Inflammatory macrophage treated with lipopolysaccharide for 1 hour (primary cell): ENCODE data around the gene SPRN.
"Not testable (repeated sequence)": the region's sequence is repeated elsewhere in the genome, so short reads cannot be mapped to it uniquely, and the experiment has no call there.

ENCODE experiments used
- DNase-seq, 2 donors: peaks; one replicate each; pipeline ENCODE4 v3.0.0-alpha.2; 2020 to 2022

The SPRN gene

DNA sequence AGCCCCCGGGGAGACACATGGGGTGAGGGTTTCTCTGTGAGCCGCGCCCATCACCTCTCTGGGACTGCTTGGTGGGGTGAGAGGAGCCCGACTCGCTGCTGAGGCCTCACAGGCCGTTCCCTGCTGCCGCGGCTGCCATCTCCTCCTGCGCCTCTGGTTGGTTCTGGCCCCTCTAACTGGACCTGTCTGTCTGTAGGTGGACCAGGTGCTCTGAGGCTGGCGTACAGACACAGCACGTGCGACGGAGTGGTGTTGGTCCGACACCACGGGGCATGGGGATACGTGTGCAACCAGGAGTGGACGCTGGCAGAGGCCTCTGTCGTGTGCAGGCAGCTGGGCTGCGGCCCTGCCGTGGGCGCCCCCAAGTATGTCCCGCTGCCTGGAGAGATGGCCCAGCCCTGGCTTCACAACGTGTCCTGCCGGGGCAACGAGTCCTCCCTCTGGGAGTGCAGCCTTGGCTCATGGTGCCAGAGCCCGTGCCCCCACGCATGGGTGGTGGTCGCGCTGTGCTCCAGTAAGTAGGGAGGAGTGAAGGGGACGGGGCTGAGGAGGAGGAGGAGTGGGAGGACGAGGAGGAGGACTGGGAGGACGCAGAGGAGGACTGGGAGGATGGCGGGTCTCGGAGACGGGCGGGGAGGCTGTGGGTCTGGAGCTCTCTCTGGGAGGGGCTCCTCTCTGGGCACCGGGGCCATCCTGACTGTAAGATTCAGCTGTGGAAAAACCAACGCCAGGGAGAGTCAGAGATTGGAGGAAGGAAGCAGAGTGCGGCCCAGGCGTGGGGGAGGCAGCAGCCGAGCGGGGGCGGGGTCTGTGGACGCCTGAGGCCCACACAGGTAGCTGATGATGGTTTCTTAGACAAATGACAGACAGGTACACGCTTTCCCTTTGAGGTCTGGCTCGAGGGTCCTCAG lies 31.9 kb upstream of the SPRN start:
- DNase-seq = no peak

DNA sequence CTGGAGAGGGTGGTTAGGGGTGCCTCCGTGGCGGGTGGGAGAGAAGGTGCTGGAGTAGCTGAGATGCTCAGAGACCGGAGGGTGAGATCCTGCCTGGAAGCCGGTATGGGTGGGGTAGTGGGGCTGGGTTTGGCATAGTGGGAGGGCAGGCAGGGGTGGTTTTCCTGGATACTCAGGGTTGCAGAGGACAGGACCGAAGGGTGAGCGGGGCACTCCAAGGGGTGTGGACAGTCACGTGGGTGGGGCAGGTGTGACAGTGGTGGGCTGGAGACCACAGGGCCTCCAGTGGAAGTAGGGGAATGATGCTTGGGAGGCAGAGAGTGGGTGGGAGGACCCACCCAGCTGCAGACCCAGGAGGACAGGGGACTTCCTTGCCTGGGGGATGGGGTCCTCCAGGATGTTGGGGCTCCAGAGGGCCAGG lies 31.2 kb upstream of the SPRN start:
- DNase-seq = no peak

DNA sequence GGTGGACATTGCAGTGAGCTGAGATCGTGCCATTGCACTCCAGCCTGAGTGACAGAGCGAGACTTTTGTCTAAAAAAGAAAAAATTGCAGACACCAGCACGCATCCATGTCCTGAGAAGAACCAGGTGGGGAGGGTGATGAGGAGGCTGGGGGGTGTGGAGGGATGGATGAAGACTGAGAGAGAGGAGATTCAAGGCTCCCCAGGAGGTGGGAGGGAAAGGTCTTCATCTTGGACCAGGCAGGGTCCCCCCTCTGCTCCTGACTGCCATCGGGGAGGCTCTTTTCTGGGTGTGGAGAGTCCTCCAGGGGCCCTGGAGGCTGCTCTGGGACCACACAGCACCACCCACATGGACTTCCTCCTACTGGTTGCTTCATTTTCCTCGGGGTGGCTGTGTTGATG lies 30.8 kb upstream of the SPRN start:
- DNase-seq = no peak

DNA sequence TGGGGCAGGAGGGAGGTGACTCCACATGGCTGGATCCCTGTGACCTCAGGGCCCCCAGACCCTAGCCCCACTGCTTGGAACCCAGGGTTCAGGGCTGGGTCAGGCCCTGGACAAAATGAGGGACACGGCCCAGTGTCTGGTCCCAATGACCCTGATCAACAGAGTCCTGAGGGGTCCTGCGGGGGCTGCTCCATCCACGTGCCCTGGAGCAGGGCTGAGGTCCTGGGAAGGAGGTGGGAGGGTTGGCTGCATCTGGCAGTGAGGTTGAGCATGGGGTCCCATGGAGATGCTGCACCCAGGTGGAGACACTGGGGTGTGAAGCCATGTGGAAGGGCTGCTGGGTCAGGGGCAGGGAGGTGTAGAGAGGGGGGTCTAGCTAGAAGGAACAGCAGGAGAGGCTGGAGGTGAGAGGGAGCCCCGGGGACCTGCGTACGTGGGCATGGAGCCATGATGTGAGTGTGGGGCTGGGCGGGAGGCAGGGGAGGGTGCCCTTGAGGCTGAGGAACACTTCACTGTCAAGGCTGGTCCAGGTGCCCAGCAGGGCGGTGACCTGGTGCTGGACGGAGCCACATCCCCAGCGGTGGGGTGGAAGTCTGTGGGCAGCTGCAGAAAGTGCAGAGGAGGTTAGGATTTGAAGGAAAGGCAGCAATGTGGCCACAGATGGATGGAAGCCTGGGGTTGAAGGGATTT lies 29.9 kb upstream of the SPRN start:
- DNase-seq = no peak

DNA sequence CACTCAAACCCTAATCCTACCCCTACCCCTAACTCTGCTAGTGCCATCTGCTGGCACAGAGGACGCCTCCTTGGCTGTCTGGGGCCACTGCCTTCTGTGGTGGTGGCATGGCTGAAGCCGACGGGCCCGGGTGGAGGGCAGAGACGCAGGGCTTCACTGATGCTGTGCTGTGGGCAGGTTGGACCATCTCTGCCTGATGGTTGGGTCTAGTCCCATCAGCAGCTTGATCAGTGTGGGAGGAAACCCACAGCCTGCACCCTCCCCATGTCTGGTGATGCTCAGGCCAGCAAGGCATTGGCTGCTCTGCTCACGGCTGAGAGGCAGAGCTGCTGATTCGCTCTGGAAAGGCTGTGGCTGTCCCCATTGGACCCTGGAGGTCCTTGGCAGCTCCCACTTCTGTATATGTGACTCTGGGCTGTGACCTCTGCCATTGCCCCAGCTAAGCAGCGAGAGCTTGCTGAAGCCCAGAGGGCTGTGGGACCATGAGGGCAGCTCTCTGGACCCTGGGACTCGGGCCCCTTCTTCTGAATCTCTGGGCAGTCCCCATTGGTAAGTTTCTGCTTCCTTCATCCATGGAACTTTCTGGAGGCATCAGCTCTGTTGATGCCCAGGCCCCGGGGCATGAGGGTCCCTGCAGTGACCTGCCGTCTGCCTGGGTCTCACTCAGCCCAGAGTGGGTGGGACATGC lies 29.2 kb upstream of the SPRN start, which contains the start of gene SCART1:
Gene SCART1 (plus strand): TSS at position 430 of the 688 bp plus-strand sequence. CDS start 53 bp downstream, at position 483.
- DNase-seq = no peak

DNA sequence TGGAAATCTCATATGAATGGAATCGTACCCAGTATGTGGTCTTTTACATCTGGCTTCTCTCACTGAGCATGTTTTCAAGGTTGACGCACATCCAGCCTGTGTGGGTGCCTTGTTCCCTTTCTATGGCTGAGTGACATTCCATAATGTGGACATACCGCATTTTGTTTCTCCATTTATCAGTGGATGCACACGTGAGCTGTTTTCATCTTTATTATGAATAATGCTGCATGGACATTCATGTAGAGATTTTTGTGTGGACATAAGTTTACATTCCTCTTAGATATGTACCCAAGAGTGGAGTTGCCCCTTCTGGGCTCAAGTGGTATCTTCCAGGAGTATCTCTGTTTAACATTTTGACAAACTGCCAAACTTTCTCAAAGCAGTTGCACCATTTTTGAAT lies 28.0 kb upstream of the SPRN start:
- no peak for DNase-seq

DNA sequence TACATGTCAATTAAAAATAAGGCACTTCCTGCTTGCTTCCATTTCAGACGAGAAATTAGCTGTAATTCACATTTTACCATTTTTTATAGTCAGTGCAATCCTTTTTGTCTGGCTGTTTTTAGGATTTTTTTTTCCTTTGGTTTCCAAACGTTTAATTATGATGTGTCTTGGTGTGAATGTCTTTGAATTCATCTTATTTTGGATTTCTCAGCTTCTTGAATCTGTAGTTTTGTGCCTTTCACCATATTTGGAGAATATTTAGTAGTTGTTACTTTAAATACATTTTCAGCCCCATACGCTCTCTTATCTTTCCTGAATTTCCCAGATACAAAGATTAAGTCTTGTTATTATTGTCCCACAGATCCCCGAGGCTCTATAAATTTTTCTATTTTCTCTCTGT lies 26.9 kb upstream of the SPRN start:
- no peak for DNase-seq

DNA sequence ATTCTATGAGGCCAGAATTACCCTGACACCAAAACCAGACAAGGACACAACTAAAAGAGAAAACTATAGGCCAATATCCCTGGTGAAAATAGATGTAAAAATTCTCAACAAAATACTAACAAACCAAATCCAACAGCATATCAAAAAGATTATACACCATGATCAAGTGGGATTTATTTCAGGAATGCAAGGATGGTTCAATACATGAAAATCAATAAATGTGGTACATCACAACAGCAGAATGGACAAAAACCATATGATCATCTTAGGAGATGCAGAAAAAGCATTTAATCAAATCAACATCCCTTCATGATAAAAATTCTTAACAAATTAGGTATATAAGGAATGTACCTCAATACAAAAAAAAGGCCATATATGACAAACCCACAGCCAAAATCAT lies 23.7 kb upstream of the SPRN start:
- DNase-seq = no peak

DNA sequence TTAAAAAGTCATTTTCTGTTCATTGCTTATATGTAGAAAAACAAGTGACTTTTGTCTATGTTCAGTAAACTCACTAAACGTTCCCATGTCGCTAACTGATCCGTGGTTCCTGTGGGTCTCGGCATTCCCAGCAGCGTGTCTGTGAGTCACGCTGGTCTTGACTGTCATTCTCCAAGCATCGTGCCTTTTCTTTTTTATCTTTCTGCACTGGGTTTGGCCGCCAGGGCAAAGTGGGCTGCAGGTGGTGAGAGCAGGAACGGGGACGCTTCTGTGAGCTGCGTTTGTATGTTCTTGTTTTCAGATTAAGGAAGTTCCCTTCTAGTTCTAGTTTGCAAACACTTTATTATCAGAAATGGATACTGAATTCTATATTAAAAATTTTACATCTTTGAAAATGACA lies 22.6 kb upstream of the SPRN start:
- no peak for DNase-seq

DNA sequence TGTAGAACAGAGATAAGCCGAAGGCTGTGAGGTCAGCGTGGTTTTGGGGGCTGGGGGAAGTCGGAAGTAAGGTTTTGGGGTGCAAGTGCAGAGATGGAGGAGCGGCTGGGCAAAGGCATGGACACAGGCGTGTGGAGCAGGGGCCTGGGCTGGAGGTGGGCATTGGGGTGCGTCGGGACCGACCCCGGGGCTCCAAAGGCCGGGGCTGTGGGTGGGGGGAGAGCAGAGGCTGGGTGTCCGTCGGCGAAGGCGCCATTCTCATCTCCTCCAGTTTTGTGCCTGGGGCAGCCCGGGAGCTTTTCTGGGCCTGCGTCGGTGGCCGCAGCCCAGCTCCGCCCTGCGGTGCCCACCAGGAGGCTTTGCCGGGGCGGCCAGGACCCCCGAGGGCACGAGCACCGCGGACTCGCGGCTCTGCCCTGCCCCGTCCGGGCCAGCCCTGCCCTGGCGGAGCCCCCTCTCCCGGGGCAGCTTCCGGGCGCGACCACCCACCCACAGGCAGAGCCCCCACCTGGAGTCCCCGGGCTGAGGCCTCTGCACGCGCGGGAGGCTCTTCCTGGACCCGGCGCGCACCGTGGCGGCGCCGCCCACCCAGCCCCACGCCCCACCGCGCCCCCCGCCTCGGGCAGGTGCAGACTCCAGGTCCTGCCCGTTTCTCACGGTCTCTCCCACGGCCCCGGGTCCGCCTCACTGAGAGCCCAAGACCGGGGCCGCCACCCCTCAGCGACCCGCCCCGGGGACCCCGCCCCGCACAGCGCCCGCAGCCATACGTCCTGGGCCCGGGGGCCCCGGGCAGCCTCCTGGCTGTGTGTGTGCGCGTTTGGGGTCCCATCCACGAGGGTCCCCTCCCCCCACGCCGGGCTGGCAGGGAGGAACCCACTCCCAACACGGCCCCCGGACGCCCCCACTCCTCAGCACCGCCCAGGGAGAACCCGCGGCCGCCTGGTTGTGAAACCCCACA lies 21.6 kb upstream of the SPRN start:
- no peak for DNase-seq

DNA sequence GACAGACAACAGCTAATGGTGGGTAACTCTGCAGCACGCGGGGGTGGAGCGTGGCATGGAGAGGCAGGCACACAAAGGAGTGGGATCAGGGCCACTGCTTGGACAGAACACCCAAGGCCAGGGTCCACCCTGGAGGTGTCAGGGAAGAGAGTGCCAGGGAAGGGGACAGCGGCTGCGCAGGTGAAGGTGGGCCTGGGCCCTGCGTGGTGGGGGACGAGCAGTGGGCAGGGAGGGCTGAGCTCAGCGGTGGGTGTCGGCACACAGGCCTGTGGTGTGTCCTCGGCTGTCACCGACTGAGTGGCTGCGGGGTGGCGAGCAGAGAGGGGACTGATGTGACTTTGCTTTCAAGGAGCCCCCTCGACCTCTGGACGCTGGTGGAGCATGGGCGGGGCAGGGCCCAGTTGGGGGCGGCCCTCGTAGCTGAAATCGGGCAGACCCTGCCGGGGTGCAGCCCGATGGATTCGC lies 20.9 kb upstream of the SPRN start:
- no peak for DNase-seq

DNA sequence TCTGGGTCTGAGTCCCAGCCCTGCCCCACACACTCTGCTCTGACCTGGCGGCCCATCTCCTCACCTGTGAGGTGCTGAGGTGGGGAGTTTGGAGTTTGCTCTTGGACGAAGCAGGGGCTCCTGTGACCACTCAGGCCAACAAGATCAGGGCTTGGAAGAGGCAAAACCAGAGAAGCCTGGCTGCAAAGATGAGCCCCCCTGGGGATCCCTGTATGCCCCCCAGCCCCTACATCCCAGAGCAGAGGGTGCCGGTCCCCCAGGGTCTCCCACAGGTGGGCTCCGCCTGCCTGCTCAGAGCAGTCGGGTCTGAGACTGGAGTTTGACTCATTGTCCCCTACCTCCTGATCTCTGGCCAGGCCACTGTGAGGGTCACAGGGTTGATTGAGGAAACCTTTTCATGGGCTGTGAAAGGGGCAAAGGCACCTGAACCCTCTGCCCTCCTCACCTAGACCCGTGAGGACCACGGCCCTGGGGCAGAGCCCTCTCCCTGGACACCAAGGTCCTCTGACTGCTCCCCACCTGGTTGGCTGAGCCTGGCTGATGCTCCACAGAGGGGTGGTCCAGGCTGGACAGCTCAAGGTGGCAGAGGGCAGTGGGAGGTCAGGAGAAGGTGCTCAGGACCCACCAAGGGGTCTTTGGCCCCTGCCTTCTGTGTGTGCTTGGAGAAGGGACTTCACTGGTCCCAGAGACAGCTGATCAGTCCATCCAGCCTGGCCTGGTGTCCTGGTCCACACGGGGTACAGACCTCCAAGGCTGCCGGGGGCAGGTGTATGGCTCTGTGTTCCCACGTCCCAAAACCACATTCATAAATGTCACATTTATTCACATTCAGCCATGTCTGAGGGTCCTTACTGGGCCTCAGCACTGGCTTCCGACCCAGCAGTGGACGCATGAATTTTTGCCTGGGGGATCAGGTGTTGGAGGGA lies 20.2 kb upstream of the SPRN start:
- no peak for DNase-seq

DNA sequence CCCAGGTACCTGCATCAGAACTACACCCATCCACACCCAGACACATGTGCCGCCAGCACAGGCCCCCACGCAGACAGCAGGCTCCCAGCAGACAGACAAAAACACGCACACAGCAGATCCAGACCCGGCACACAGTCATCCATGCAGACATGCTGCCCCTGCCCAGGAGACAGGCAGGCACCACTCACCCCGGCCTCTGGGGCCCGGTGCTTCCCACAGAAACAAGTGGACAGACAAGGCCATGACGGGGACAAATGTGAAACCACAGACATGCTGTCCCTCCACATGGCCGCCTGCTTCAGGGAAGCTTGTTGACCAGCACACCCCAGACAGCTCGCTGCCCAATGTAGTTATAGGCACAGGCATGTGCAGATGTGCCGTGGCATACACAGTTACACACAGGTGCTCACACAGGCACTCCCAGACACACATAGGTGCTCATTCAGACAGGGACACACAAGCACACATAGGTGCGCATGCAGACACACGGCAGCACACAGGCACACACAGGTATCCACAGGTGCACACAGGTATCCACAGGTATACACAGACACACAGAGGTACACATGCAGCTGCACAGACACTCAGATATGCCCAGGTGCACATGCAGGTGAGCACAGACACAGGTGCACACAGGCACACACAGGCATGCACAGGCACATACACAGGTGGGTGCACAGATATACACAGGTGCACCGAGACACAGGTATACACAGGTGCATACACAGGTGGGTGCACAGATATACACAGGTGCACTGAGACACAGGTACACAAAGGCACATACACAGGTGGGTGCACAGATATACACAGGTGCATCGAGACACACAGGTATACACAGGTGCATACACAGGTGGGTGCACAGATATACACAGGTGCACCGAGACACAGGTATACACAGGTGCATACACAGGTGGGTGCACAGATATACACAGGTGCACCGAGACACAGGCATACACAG lies 18.8 kb upstream of the SPRN start:
- DNase-seq = no peak

DNA sequence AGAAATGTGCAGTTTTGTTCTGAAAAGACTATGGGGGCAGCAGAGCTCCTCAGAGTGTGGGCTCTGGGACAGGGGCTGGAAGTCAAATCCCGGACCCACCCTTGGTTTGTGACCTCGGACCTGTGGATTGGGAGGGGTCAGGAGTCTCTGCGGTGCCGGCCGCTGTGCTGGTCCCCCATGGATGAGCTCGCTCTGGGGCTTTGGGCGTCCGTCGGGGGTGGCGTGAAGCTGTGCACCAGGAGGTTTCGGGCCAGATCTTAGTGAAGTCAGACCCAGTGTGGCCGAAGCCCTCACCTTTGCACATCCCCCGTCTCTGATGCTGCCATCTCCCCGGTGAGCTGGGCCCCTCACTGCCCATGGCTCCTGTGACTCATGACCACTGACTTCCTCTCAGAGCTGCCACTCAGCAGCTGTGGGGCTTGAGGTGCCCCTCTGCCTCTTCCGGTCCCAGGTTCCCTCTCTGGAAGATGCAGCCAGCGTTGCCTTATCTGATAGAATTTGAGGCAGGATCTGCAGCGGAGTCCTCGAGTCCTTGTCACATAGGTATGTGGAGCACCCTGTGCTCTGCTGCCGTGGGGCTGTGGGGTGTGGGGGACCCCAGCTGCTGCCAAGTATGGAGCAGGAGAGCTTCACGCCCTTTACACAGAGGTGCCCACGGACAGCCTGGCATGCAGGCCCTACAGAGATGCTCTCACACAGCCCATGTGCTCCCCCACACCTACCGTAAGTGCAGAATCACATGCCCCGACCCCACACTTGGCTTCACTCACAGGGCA lies 18.0 kb upstream of the SPRN start:
- DNase-seq = no peak

DNA sequence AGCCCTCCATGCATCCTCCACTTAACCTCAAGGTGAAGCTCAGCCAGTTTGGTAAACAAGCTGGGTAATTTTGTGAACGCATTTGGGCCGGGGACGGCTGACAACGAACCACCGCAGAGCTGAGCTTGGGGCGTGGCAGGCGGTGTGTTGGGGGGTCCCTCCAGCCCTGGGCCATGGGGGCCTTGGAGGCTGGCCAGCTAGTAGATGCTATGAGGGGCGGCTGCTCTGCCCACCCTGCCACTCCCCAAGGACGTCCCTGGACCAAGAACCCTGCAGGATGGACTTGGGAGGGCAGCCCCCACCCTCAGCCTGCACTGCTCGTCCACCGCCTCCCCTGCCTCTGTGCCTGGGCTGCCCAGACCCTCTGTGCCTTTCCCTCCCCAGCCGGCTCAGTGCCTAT lies 17.4 kb upstream of the SPRN start:
- no peak for DNase-seq

DNA sequence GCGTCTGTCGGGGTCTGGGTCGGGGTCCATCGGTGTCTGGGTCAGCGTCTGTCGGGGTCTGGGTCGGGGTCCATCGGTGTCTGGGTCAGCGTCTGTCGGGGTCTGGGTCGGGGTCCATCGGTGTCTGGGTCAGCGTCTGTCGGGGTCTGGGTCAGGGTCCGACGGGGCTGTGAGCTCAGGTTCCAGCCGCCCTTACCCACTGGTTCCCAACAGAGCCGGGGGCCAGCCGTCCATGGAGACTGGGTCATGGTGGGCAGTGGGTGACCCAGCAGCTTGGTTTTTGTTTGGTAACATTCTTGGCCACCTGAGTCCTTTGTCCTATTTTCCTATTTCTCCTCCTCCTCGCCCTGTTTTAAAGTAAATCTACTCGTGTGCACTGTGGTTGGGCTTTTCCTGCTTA lies 16.9 kb upstream of the SPRN start:
- not testable (repeated sequence) for DNase-seq

DNA sequence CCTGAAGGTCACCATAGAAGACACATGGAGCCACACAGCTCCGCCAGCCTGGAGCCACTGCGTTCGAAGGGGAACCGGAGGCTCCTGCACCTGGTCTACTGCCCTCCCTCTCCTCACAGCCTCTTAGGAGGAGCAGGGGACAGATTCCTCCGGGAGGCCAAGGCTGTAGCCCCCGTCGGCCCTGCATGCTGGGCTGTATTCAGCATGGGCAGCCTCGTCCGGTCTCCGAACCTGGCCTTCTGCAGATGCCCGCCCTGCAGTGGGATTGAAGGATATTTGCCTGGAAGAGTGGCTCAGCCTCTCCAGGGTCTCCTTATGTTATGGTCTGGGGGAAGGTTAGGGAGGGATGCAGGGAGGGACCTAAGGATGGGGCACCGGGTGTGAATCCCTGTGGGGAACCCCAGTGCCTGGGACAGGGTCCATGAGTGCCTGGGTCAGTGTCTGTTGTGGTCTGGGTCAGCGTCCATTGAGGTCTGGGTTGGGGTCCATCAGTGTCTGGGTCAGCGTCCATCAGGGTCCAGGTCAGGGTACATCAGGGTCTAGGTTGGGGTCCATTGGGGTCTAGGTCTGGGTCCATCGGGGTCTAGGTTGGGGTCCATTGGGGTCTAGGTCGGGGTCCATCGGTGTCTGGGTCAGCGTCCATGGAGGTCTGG lies 16.3 kb upstream of the SPRN start:
- DNase-seq = no peak
